Caki2 (cell line): ENCODE data around the gene EAPP. TPM values are rescaled to one million over a fixed set of nuclear protein-coding genes. Genes with fewer than 3 reads are reported as not detected.
"Not testable (repeated sequence)": the region's sequence is repeated elsewhere in the genome, so short reads cannot be mapped to it uniquely, and the experiment has no call there.

ENCODE experiments used
- DNase-seq: peaks from one replicate; pipeline ENCODE4 v3.0.0-alpha.2; 2015; ENCODE audit warnings: low read depth
- in situ Hi-C: cut with HindIII; loops from 2 replicates; pipeline ENCODE4 v1.10.0; 2016; ENCODE audit warnings: low sequenced_read_pairs, low pct_unique_long_range_greater_than_20kb, mixed read lengths
- total RNA-seq: library from RNA; depleted of rRNA; stranded (reverse); fragments of >200 nt; shearing (Covaris generic); gene quantifications from 2 replicates; pipeline ENCODE4 v1.2.3, GENCODE V29; 2014; ENCODE audit warnings: low replicate concordance

Gene EAPP
- total RNA-seq, 1 experiment from 2014 or later: 65.2 TPM

DNA sequence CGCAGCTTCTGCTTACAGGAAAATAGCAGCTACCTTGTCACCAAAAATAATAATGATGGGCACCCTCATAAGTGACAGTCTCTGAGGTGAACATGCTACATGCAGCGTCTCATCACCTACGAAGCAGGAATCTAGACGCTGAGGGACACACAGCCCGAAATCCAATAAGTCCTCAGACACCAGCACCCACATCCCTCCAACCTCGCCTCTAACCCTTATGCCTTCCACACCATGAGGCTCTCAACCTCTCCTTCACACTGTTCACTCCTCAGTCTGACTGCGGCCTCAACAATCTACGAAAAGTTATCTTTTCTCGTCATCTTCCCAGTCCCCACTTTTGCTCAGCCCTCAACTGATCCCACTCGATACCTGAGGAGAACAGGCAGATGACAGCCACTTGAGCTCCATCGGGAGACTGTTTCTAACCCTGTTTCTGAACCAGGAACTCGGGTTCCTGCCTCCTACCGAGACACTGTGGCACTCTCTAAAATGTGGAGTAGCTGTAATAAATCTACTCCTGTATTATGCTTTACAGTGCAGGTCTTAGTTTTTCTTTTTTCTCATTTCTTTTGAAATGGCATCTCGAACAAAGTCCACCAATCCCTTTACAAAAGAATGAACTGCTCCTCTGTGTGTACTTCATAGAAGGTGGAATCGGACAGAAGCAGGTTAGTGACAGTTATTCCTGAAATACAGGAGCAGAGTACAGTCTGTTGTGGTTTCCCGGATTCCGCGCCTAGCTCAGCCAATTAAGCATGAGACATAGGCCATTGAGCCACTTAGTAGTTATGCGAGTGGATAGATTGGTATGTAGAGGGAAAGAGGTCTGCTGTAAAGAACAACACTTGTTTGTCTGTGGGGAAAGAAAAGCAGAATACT is 919 bp upstream of the EAPP start:
- in situ Hi-C loops, DNase-seq: not testable (repeated sequence)

DNA sequence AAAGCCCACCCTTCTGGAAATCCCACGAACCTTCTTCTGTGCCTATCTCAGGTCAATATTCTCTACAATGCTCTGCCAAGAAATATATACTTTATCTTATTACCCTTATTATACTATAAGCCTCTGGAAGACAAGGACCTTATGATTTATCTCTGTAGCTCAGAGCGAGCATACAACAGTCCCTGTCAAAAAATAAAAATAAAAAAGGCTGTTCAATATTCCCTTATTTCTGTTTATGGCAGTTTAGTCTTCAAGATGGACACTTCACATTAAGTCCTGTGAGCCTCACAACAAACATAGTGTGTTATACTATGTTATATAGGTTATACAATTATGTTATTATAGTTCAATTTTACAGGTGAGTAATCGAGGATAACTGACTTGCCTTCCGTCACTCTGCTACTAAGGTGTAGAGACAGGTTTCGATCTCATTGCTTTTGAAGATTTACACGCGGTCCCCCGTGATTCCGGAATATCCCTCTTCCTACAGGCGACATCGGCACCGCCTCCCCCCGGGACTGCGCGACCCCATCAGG is 562 bp downstream of the EAPP start:
- no peak for DNase-seq
- in situ Hi-C loops: no loop called here

DNA sequence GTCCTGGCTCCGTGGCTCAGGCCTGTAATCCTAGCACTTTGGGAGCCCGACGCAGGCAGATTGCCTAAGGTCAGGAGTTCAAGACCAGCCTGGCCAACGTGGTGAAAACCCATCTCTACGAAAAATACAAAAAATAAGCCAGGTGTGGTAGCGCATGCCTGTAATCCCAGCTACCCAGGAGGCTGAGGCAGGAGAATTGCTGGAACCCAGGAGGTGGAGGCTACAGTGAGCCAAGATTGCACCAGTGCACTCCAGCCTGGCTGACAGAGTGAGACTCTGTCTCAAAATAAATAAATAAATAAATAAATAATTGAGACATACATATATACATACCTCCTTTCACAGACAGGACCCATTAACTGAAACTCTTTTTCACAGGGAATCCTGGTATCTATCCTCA is 1.4 kb downstream of the EAPP start:
- DNase-seq, in situ Hi-C loops: not testable (repeated sequence)

DNA sequence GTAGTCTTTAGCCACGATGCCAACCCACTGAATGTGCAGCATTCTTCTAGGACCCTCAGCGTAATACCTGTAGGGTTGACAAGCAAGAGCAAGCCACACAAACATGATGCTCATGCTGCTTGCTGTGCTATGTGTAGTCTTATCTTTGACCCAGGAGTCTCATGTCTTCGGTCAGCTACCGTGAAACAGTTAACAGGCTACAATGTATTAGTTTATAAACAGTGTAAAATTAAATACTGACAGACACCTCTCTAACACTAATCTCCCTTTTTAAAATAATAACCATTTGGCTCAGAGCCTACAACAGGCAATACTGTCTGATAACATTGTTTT is 1.9 kb downstream of the EAPP start:
- in situ Hi-C loops: no loop called here

DNA sequence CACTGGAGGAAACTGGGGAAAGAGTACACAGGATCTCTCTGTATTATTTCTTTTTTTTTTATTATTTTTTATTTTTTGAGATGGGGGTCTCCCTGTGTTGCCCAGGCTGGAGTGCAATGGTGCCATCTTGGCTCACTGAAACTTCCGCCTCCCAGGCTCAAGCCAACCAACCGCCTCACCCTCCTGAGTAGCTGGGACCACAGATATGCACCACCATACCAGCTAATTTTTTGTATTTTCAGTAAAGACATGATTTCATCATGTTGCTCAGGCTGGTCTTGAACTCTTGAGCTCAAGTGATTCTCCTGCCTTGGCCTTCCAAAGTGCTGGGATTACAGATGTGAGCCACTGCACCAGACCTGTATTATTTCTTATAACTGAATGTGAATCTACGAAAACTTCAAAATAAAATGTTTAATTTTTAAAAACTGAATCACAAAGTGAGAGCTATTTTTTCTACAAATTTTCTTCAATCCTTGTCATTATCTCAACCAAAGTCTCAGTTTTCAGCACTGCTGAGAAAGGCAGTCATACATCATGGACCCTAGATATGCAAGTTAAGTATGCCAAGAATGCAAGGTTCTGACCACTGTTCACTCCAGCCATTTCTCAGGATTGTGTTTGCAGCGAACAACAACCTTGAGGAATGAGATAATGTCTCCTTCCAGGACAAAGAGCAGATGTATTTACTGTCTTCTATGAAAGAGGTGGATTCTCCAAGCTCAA is 2.4 kb downstream of the EAPP start:
- DNase-seq: peak; percentile 43
- in situ Hi-C loops: no loop called here

More for the DNA sequence above, 1.9 kb downstream of the EAPP start:
- DNase-seq: no peak

DNA sequence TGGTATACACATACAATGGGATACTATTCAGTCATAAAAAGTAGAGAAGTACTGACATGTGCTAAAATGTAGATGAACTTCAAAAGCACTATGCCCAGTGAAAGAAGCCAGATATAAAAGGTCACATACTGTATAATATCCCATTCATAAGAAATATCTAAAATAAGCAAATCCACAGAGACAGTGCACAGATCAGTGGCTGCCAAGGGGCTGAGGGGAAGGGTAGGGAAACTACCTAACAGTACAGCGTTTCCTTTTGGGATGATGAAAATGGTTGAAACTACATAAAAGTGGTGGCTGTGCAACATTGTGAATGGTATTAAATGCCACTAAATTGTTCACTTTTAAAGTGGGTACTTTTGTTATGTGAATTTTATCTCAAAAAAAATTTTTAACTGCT is 11.9 kb downstream of the EAPP start:
- in situ Hi-C loops: no loop called here
- DNase-seq: no peak

DNA sequence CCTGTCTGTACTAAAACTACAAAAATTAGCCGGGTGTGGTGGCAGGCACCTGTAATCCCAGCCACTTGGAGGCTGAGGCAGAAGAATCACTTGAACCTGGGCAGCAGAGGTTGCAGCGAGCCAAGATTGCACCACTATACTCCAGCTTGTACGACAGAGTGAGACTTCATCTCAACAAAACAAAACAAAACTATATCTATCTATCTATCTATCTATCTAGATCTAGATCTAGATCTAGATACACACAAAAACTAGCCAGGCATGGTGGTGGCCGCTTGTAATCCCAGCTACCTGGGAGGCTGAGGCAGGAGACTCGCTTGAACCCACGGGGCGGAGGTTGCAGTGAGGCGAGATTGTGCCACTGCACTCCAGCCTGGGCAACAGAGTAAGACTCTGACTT is 15.3 kb downstream of the EAPP start:
- DNase-seq, in situ Hi-C loops: not testable (repeated sequence)

DNA sequence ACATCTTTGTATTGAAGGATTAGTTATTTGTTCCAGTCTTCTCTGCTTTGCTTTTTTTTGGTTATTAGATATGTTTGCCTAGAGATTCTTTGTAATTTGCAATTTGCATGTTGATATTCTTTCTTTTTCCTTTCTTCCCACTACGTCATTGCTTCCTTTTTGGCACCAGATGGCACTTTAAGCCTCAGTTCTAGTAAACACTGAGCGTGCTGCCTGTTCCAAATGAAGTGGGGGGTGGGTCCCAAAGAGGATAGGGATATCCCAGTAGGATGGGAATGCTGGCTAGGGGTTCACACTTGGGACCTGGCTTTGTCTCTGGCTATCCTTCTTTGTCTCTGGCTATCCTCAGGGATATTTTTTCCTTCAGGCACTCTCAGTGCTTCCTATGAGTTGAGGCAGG is 17.0 kb downstream of the EAPP start:
- in situ Hi-C loops: no loop called here
- DNase-seq: no peak

DNA sequence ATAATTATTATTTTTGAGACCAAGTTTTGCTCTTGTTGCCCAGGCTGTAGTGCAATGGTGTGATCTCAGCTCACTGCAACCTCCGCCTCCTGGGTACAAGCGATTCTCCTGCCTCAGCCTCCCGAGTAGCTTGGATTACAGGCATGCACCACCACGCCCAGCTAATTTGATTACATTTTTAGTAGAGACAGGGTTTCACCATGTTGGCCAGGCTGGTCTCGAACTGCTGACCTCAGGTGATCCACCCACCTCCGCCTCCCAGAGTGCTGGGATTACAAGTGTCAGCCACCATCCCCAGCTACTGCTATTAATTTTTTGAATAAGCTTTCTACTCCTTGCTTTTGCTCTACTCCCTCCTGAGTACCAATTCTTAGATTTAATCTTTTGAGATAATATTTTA is 18.4 kb downstream of the EAPP start:
- DNase-seq, in situ Hi-C loops: not testable (repeated sequence)

DNA sequence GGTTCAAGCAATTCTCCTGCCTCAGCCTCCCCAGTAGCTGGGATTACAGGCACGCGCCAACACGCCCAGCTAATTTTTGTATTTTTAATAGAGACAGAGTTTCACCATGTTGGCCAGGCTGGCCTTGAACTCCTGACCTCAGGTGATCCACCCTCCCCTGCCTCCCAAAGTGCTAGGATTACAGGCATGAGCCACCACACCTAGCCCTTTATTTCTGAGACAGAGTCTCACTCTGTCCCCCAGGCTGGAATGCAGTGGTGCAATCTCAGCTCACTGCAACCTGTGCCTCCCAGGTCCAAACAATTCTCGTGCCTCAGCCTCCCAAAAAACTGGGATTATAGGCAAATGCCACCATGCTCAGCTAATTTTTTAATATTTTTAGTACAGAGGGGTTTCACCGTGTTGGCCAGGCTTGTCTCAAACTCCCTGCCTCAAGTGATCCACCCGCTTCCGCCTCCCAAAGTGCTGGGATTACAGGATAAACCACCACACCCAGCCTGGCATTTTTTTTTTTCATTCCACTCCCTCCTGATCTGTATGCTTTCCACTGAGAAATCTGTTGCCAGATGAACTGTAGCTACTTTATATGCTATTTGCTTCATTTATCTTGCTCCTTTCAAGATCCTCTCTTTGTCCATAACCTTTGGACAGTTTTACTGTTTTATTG is 19.1 kb downstream of the EAPP start:
- DNase-seq, in situ Hi-C loops: not testable (repeated sequence)

DNA sequence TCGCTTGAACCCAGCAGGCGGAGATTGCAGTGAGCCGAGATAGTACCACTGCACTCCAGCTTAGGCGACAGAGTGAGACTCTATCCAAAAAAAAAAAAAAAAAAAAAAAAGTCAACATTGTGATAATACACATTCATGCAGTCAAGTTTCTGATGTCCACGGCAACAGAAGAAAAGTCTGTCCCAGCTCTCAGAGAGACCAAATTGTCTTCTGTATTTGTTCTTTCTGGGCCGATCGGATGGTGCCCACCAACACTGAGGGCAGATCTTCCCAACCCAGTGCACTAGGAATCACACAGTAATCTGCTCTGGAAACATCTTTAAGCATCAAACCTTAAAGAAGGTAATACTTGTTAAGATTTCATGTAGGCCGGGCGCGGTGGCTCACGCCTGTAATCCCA is 31.6 kb downstream of the EAPP start:
- no peak for DNase-seq
- in situ Hi-C loops: no loop called here

DNA sequence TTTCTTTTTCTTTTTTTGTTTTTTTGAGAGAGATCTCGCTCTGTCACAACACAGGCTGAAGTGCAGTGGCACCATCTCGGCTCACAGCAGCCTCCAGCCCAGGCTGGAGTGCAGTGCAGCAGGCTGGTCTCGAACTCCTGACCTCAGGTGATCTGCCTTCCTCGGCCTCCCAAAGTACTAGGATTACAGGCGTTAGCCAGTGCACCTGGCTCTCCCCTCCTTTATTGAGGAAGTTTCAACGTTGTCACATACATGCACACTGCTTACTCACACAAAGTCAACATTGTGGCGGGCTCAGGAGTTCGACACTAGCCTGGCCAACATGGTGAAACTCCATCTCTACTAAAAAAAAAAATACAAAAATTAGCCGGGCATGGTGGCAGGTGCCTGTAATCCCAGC is 32.0 kb downstream of the EAPP start:
- in situ Hi-C loops: no loop called here
- no peak for DNase-seq

DNA sequence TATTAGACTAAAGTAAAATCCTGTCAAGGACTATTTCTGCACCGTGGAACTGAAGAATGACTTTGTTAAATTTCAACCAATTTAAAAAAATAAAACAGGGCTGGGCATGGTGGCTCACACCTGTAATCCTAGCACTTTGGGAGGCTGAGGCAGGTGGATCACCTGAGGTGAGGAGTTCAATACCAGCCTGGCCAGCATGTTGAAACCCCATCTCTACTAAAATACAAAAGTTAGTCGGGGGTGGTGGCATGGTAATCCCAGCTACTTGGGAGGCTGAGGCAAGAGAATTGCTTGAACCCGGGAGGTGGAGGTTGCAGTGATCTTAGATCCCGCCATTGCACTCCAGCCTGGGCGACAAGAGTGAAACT is 34.4 kb downstream of the EAPP start:
- in situ Hi-C loops, DNase-seq: not testable (repeated sequence)

DNA sequence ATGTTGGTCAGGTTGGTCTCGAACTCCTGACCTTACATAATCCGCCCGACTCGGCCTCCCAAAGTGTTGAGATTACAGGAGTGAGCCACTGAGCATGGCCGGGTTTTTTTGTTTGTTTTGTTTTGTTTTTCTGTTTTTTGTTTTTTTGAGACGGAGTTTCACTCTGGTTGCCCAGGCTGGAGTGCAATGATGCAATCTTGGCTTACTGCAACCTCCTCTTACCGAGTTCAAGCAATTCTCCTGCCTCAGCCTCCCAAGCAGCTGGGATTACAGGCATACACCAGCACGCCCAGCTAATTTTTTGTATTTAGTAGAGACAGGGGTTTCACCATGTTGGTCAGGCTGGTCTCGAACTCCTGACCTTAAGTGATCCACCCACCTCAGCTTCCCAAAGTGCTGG is 35.5 kb downstream of the EAPP start:
- in situ Hi-C loops: not testable (repeated sequence)

DNA sequence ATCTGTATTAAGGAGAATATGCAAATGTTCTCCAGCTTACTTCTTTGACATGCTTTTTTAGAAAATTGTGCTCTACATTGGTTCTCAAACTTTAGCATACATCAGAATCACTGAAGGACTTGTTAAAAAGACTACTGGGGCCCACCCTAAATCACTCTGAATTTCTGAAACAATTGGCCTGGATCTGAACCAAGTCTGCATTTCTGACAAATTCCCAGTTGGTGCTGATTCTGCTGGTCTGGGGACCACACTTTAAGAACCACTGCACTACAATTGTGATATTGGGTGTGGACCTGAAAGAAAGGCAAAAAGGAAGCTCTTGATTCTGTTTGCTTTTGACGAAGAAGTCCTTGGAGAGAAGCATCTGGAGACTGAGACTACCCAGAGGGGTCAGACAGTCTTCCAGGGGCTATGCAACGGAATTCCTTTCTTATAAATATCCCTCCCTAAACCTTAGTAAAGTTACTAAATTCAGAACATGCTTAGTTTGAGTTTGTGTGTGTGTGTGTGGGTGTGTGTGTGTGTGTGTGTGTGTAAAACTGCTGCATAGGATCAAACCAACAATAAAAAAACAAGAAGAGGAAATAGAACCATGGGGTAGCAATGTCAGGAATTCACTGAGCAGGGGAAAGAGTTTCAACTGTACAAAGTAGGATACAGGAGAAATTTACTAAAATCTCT is 36.8 kb downstream of the EAPP start:
- no peak for DNase-seq
- in situ Hi-C loops: no loop called here

More for the DNA sequence above, 35.5 kb downstream of the EAPP start:
- DNase-seq: not testable (repeated sequence)

DNA sequence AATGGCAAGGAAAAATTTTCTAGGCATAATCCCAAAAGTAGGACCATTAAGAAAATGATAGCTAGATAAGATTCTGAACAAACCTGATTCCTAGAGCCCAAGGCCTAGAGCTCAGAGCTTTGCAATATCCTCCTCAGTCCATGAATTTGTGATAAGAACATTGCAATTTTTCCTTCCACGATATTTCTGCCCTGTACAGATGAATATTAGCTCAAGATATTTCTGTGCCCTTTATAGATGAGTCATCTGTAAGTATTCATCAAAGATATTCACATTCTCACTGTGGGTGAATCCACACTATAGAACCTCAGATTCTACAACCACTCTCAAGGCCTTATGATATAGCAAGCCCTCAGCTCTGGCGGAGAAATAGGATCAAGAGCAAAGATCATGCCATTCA is 37.5 kb downstream of the EAPP start:
- DNase-seq: no peak
- in situ Hi-C loops: no loop called here

DNA sequence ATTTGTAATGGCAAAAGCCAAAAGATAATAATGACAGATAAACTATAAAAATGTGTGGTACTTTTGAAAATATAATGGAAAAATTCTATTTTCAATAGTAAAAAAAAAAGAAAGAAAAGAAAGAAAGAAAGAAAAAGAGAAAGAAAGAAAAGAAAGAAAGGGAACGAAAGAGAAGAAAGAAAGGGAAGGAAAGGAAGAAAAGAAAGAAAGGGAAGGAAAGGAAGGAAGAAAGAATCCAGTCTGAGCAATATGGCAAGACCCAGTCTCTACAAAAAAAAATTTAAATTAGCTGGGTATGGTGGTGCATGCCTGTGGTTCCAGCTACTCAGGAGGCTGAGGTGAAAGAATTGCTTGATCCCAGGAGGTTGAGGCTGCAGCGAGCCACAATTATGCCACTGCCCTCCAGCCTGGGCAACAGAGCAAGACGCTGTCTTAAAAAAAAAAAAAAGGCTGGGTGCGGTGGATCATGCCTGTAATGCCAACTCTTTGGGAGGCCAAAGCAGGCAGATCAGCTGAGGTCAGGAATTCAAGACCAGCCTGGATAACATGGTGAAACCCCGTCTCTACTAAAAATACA is 38.4 kb downstream of the EAPP start:
- DNase-seq: no peak
- in situ Hi-C loops: no loop called here
